Stimulated activated CD4-positive, alpha-beta T cell treated with anti-CD3 and anti-CD28 coated beads, Interleukin-1b, Interleukin-23, amount 100 ng/mL, for 48 hours (primary cell): Measurements from ENCODE around the gene CDK13.

Source experiments
- DNase-seq: peaks from one replicate; pipeline ENCODE4 v3.0.0-alpha.2; 2020

Gene CDK13

GRCh38 chr7:39950473-39951225, 593 bp downstream of the CDK13 start:
- peak; percentile 29 for DNase-seq

GRCh38 chr7:39951226-39952194, 1.5 kb downstream of the CDK13 start:
- DNase-seq = peak; percentile 72

GRCh38 chr7:39952374-39952773, 2.3 kb downstream of the CDK13 start:
- no peak for DNase-seq

- no peak for DNase-seq
Observed at GRCh38 chr7:39952803-39953202, 2.7 kb downstream of the CDK13 start.

GRCh38 chr7:39954694-39955093, 4.6 kb downstream of the CDK13 start:
- DNase-seq = no peak

GRCh38 chr7:39958038-39958437, 8.0 kb downstream of the CDK13 start:
- DNase-seq = no peak

- DNase-seq = no peak
Observed at GRCh38 chr7:39967406-39968161, 17.5 kb downstream of the CDK13 start.

GRCh38 chr7:39969431-39969830, 19.4 kb downstream of the CDK13 start:
- no peak for DNase-seq

- no peak for DNase-seq
Observed at GRCh38 chr7:39971924-39972323, 21.9 kb downstream of the CDK13 start.

GRCh38 chr7:39973801-39974200, 23.7 kb downstream of the CDK13 start:
- DNase-seq = no peak

- no peak for DNase-seq
Observed at GRCh38 chr7:39978230-39978934, 28.3 kb downstream of the CDK13 start.

- peak; percentile 10 for DNase-seq
Observed at GRCh38 chr7:39979406-39980073, 29.5 kb downstream of the CDK13 start.

GRCh38 chr7:39985398-39985918, 35.4 kb downstream of the CDK13 start:
- no peak for DNase-seq

- no peak for DNase-seq
Observed at GRCh38 chr7:39987641-39988347, 37.7 kb downstream of the CDK13 start.

GRCh38 chr7:40000734-40001315, 50.8 kb downstream of the CDK13 start:
- DNase-seq = no peak

- no peak for DNase-seq
Observed at GRCh38 chr7:40001649-40002048, 51.6 kb downstream of the CDK13 start.

GRCh38 chr7:40003597-40003996, 53.5 kb downstream of the CDK13 start:
- DNase-seq = no peak

- no peak for DNase-seq
Observed at GRCh38 chr7:40008223-40008815, 58.3 kb downstream of the CDK13 start.

GRCh38 chr7:40009301-40009700, 59.2 kb downstream of the CDK13 start:
- no peak for DNase-seq

- DNase-seq = no peak
Observed at GRCh38 chr7:40014376-40014775, 64.3 kb downstream of the CDK13 start.
